ENCODE measurements around the gene FUT2. TPM values are rescaled to one million over a fixed set of nuclear protein-coding genes. Genes with fewer than 3 reads are reported as not detected.

The FUT2 gene
- total RNA-seq, 1 experiment from 2014 or later, result 12.5 TPM

DNA sequence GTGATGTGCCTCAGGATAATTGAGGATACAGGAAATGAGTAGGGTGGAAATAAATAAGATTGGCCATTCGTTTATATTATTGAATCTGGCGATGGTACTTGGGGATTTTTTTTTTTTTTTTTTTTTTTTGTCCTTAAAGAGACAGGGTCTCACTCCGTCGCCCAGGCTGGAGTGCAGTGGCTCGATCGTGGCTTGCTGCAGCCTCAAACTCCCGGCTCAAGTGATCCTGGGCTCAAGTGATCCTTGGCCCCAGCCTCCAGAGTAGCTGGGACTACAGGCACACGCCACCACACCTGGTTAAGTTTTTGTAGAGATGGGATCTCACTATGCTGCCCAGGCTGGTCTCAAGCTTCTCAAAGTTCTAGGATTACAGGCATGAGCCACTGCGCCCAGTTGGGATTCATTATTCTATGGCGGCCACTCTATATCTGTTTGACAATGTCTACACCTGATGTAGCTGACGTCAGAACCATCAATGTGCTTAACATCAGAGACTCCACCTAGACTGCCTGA lies 26.5 kb downstream of the FUT2 start:
- RAD21 ChIA-PET (ENCODE audit: low non-redundant PET in 1 of 2, low total read pairs in 2 of 2, uncharacterized antibody in 2 of 2, unreplicated experiment in 2 of 2), result no interaction called here
- Histone ChIP-seq H3K9me3 (ENCODE audit: control insufficient read depth in 1 of 2, insufficient read depth in 1 of 2, low read depth in 1 of 2, low read length in 2 of 2) (no peaks in the 10 kb centered on the region), H3K4me2 (ENCODE audit: low read length) (no peak overlapping the region), H2AFZ (ENCODE audit: low read depth, low read length, poor library complexity, severe bottlenecking) (no peak overlapping the region), H3K4me1 (ENCODE audit: control insufficient read depth in 1 of 2, insufficient read depth in 2 of 2, low read length in 2 of 2) (peaks cover 6 to 35% of the 10 kb centered on the region in 2 experiments), H3K4me3 (replicated peaks in 1 of 2; ENCODE audit: low read depth in 1 of 2, low read length in 2 of 2) (no peak overlapping the region), H3K36me3 (ENCODE audit: control insufficient read depth in 1 of 2, insufficient read depth in 2 of 2, low read length in 2 of 2) (no peaks in the 10 kb centered on the region), H3K9ac (ENCODE audit: low read length) (no peak overlapping the region), H3K27ac (ENCODE audit: low read depth, low read length) (no peak overlapping the region), H4K20me1 (ENCODE audit: insufficient read depth) (no peaks in the 10 kb centered on the region), H3K79me2 (ENCODE audit: insufficient read depth, low read length) (no peaks in the 10 kb centered on the region), H3K27me3 (ENCODE audit: insufficient read depth, low read length) (no peaks in the 10 kb centered on the region), H3K9me2 (ENCODE audit: insufficient read depth) (no peaks in the 10 kb centered on the region)
- CTCF ChIA-PET, result no interaction called here
- no TSS peak for BruUV-seq (replicated peaks)
- intact Hi-C loops (cut with micrococcal nuclease), result no loop called here
- ATAC-seq (no peak), DNase-seq (ENCODE audit: low read depth, low spot score) (no peak)
- TF ChIP-seq, protein P1, sequence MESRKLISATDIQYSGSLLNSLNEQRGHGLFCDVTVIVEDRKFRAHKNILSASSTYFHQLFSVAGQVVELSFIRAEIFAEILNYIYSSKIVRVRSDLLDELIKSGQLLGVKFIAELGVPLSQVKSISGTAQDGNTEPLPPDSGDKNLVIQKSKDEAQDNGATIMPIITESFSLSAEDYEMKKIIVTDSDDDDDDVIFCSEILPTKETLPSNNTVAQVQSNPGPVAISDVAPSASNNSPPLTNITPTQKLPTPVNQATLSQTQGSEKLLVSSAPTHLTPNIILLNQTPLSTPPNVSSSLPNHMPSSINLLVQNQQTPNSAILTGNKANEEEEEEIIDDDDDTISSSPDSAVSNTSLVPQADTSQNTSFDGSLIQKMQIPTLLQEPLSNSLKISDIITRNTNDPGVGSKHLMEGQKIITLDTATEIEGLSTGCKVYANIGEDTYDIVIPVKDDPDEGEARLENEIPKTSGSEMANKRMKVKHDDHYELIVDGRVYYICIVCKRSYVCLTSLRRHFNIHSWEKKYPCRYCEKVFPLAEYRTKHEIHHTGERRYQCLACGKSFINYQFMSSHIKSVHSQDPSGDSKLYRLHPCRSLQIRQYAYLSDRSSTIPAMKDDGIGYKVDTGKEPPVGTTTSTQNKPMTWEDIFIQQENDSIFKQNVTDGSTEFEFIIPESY (IDR thresholded peaks at IDR 0.05; ENCODE audit: extremely low read depth, insufficient replicate concordance, low read length), result no peak
- TF ChIP-seq EZH2phosphoT487 (IDR thresholded peaks at IDR 0.05; ENCODE audit: borderline replicate concordance), result no peak
- TF ChIP-seq TCF7L2 (IDR thresholded peaks at IDR 0.05; ENCODE audit: borderline replicate concordance, extremely low read depth, insufficient read depth, insufficient read length), result no peak
- POLR2A ChIA-PET, result no interaction called here

Data from HCT116 (cell line).